Breast epithelium (tissue), 4 donors: Measurements from ENCODE around the gene CST4. TPM values are rescaled to one million over a fixed set of nuclear protein-coding genes. Genes with fewer than 3 reads are reported as not detected.
"Not testable (repeated sequence)": the region's sequence is repeated elsewhere in the genome, so short reads cannot be mapped to it uniquely, and the experiment has no call there.

Experiments used
- DNase-seq, 2 donors: peaks; one replicate each; pipeline ENCODE4 v3.0.0-alpha.2; 2019; ENCODE audit warnings: low spot score in 2 of 2
- H3K27ac ChIP-seq, 2 donors: fragments of 200-600 bp; sonication (generic) in 1 of 2; one replicate each; pipeline ENCODE4 v1.5.1; 2016 to 2019; ENCODE audit warnings: mild to moderate bottlenecking in 1 of 2
- H3K27me3 ChIP-seq, 2 donors: fragments of 200-600 bp; sonication (generic) in 1 of 2; one replicate each; pipeline versions ENCODE4 v1.5.1 to v1.6.0; 2017 to 2019; ENCODE audit warnings: control low read depth in 1 of 2, mild to moderate bottlenecking in 1 of 2
- H3K36me3 ChIP-seq: fragments of 200-600 bp; one replicate; pipeline ENCODE4 v1.5.1; 2019
- H3K4me1 ChIP-seq, 2 donors: fragments of 200-600 bp; sonication (generic); one replicate each; pipeline ENCODE4 v1.5.1; 2016 to 2019; ENCODE audit warnings: control low read depth in 1 of 2
- H3K4me3 ChIP-seq, 3 donors: fragments of 200-600 bp; sonication (generic); 1 replicate in 2 of 3; 2 replicates in 1 of 3; pipeline ENCODE4 v1.5.1; 2016 to 2019; ENCODE audit warnings: mild to moderate bottlenecking in 3 of 3, moderate library complexity in 2 of 3
- H3K9me3 ChIP-seq, 2 donors: fragments of 200-600 bp; sonication (generic) in 1 of 2; one replicate each; pipeline ENCODE4 v1.5.1; 2016 to 2019; ENCODE audit warnings: control low read depth in 1 of 2
- CTCF ChIP-seq, 3 donors: fragments of 450-650 bp; IDR thresholded peaks; one replicate each; pipeline ENCODE4 v1.5.1; 2016 to 2017; ENCODE audit warnings: antibody characterized with exemption in 3 of 3, mild to moderate bottlenecking in 3 of 3, moderate library complexity in 3 of 3
- POLR2A ChIP-seq: fragments of 450-650 bp; IDR thresholded peaks from one replicate; pipeline ENCODE4 v1.6.1; 2016; ENCODE audit warnings: antibody characterized with exemption, mild to moderate bottlenecking, moderate library complexity
- POLR2AphosphoS5 ChIP-seq, 3 donors: sonication (generic); formaldehyde crosslinking; IDR thresholded peaks; one replicate each; pipeline ENCODE4 v1.6.1; 2017; ENCODE audit warnings: antibody characterized with exemption in 3 of 3
- intact Hi-C: fragments of 100-400 bp; cut with DNase I; formaldehyde crosslinking; loops from one replicate; pipeline ENCODE4 v1.15.1; 2023; ENCODE audit warnings: low total_unique reads
- total RNA-seq, 3 donors: library from RNA; depleted of rRNA; stranded (reverse); fragments of >200 nt; gene quantifications; one replicate each; pipeline ENCODE4 v1.1.0, GENCODE V29; 2016

Gene CST4
- total RNA-seq, 3 donors from 2014 or later = not detected

GRCh38 chr20:23690581-23690980, 1.7 kb upstream of the CST4 start:
- no peak for DNase-seq
- H3K36me3 ChIP-seq = no peaks in the 10 kb centered on the region
- H3K9me3 ChIP-seq = no peaks in the 10 kb centered on the region
- H3K27me3 ChIP-seq = no peaks in the 10 kb centered on the region
- no peak overlapping the region for H3K27ac ChIP-seq
- intact Hi-C loops = no loop called here
- no peak overlapping the region for H3K4me3 ChIP-seq
- TF ChIP-seq POLR2A = no peak
- no peaks in the 10 kb centered on the region for H3K4me1 ChIP-seq

- Histone ChIP-seq H3K9me3 (no peaks in the 10 kb centered on the region), H3K36me3 (no peaks in the 10 kb centered on the region), H3K4me1 (no peaks in the 10 kb centered on the region), H3K27ac (no peak overlapping the region), H3K4me3 (no peak overlapping the region), H3K27me3 (no peaks in the 10 kb centered on the region)
- TF ChIP-seq POLR2A = no peak
- no peak for TF ChIP-seq POLR2AphosphoS5 (IDR thresholded peaks at IDR 0.05)
- DNase-seq = no peak
- intact Hi-C loops = no loop called here
Measured at GRCh38 chr20:23689399-23689690, 507 bp upstream of the CST4 start.

GRCh38 chr20:23687986-23688385, 852 bp downstream of the CST4 start:
- intact Hi-C loops = no loop called here
- Histone ChIP-seq H3K9me3 (no peaks in the 10 kb centered on the region), H3K36me3 (no peaks in the 10 kb centered on the region), H3K27ac (no peak overlapping the region), H3K27me3 (no peaks in the 10 kb centered on the region), H3K4me3 (no peak overlapping the region), H3K4me1 (no peaks in the 10 kb centered on the region)
- DNase-seq = no peak
- no peak for TF ChIP-seq POLR2AphosphoS5 (IDR thresholded peaks at IDR 0.05)
- TF ChIP-seq POLR2A = no peak
- no peak for TF ChIP-seq CTCF (IDR thresholded peaks at IDR 0.05)

GRCh38 chr20:23686046-23686750, 2.6 kb downstream of the CST4 start:
- H3K9me3 ChIP-seq = no peaks in the 10 kb centered on the region
- DNase-seq = no peak
- intact Hi-C loops = no loop called here

GRCh38 chr20:23685529-23685896, 3.3 kb downstream of the CST4 start:
- not testable (repeated sequence) for H3K27me3 ChIP-seq, H3K9me3 ChIP-seq, H3K36me3 ChIP-seq, H3K27ac ChIP-seq, H3K4me3 ChIP-seq, DNase-seq, H3K4me1 ChIP-seq
- intact Hi-C loops = loop anchor here (2.0 kb wide), 1 partner anchor 57 kb away; no protein-coding TSS in a partner anchor

More at GRCh38 chr20:23686046-23686750, 2.6 kb downstream of the CST4 start:
- Histone ChIP-seq H3K4me1 (no peaks in the 10 kb centered on the region), H3K27ac (no peak overlapping the region), H3K27me3 (no peaks in the 10 kb centered on the region), H3K36me3 (no peaks in the 10 kb centered on the region), H3K4me3 (no peak overlapping the region)
- TF ChIP-seq CTCF (IDR thresholded peaks at IDR 0.05) (no peak), POLR2A (no peak), POLR2AphosphoS5 (IDR thresholded peaks at IDR 0.05) (no peak)

- Histone ChIP-seq H3K27me3 (no peaks in the 10 kb centered on the region), H3K36me3 (no peaks in the 10 kb centered on the region), H3K9me3 (no peaks in the 10 kb centered on the region), H3K4me3 (no peak overlapping the region), H3K27ac (no peak overlapping the region), H3K4me1 (no peaks in the 10 kb centered on the region)
- intact Hi-C loops = loop anchor here (2.0 kb wide), 1 partner anchor 55 kb away; no protein-coding TSS in a partner anchor
- TF ChIP-seq POLR2A (no peak), CTCF (IDR thresholded peaks at IDR 0.05) (no peak), POLR2AphosphoS5 (IDR thresholded peaks at IDR 0.05) (no peak)
- no peak for DNase-seq
Measured at GRCh38 chr20:23684261-23684660, 4.6 kb downstream of the CST4 start.
